Measurements from ENCODE around the gene DNAJC30. TPM values are rescaled to one million over a fixed set of nuclear protein-coding genes. Genes with fewer than 3 reads are reported as not detected.

Gene DNAJC30
- total RNA-seq, 2 experiments from 2014 or later = 14.0 to 14.4 TPM

GRCh38 chr7:73703225-73703624, 20.0 kb upstream of the DNAJC30 start:
- H3K4me1 ChIP-seq (ENCODE audit: insufficient read depth, low read length) = peaks cover 15% of the 10 kb centered on the region
- H3K9me3 ChIP-seq (ENCODE audit: control insufficient read depth in 1 of 2, insufficient read depth in 1 of 2, low read length in 2 of 2) = no peaks in the 10 kb centered on the region
- no peaks in the 10 kb centered on the region for H3K27me3 Mint-ChIP-seq
- no peak overlapping the region for H3K27ac Mint-ChIP-seq
- ChIA-PET CTCF (interaction anchor here (1.4 kb wide), 1 partner anchor 35 kb away, joined by 4 read pairs; the partner anchor contains the start of gene VPS37D), POLR2A (no interaction called here)
- H3K36me3 ChIP-seq (ENCODE audit: insufficient read depth, low read length) = peaks cover 23% of the 10 kb centered on the region
- no peak overlapping the region for H3K4me3 ChIP-seq (ENCODE audit: low read length)
- no peak for ATAC-seq (ENCODE audit: poor library complexity)
- no peaks in the 10 kb centered on the region for H3K9me3 Mint-ChIP-seq
- peaks cover 22% of the 10 kb centered on the region for H3K36me3 Mint-ChIP-seq (ENCODE audit: low read depth)
- intact Hi-C loops (cut with DNase I, micrococcal nuclease) = no loop called here
- no peak for TF ChIP-seq CTCF (IDR thresholded peaks at IDR 0.05)
- DNase-seq = no peak
- H3K27me3 ChIP-seq (ENCODE audit: control insufficient read depth in 1 of 2, insufficient read depth in 2 of 2, low read length in 2 of 2) = no peaks in the 10 kb centered on the region
- peak overlapping the region; percentile 62 for H3K4me3 Mint-ChIP-seq
- H3K4me1 Mint-ChIP-seq (ENCODE audit: low read depth) = peaks cover 7% of the 10 kb centered on the region
- H3K27ac ChIP-seq (ENCODE audit: low read depth in 1 of 2, low read length in 2 of 2) = no peak overlapping the region

- POLR2A ChIA-PET = interaction anchor here (1.0 kb wide), 1 partner anchor 36 kb away, joined by 4 read pairs; the partner anchor contains the start of gene ABHD11
- ATAC-seq (ENCODE audit: poor library complexity) = no peak
- Mint-ChIP-seq H3K27me3 (no peaks in the 10 kb centered on the region), H3K4me3 (no peak overlapping the region), H3K27ac (no peak overlapping the region), H3K4me1 (ENCODE audit: low read depth) (peaks cover 7% of the 10 kb centered on the region), H3K36me3 (ENCODE audit: low read depth) (peaks cover 28% of the 10 kb centered on the region), H3K9me3 (no peaks in the 10 kb centered on the region)
- no peak overlapping the region for H3K27ac ChIP-seq (ENCODE audit: low read depth in 1 of 2, low read length in 2 of 2)
- DNase-seq = no peak
- intact Hi-C loops (cut with DNase I, micrococcal nuclease) = no loop called here
- H3K9me3 ChIP-seq (ENCODE audit: control insufficient read depth in 1 of 2, insufficient read depth in 1 of 2, low read length in 2 of 2) = no peaks in the 10 kb centered on the region
- H3K36me3 ChIP-seq (ENCODE audit: insufficient read depth, low read length) = peaks cover 27% of the 10 kb centered on the region
- TF ChIP-seq CTCF (IDR thresholded peaks at IDR 0.05) = no peak
- CTCF ChIA-PET = interaction anchor here (1.0 kb wide), 1 partner anchor 32 kb away, joined by 5 read pairs; no protein-coding TSS in a partner anchor
- no peaks in the 10 kb centered on the region for H3K27me3 ChIP-seq (ENCODE audit: control insufficient read depth in 1 of 2, insufficient read depth in 2 of 2, low read length in 2 of 2)
- H3K4me1 ChIP-seq (ENCODE audit: insufficient read depth, low read length) = peaks cover 15% of the 10 kb centered on the region
- H3K4me3 ChIP-seq (ENCODE audit: low read length) = no peak overlapping the region
Measured at GRCh38 chr7:73702665-73703064, 19.4 kb upstream of the DNAJC30 start.

GRCh38 chr7:73702226-73702625, 19.0 kb upstream of the DNAJC30 start:
- ChIA-PET POLR2A (interaction anchor here (1.0 kb wide), 1 partner anchor 36 kb away, joined by 4 read pairs; the partner anchor contains the start of gene ABHD11), CTCF (interaction anchor here (1.0 kb wide), 1 partner anchor 32 kb away, joined by 5 read pairs; no protein-coding TSS in a partner anchor)
- TF ChIP-seq CTCF (IDR thresholded peaks at IDR 0.05) = no peak
- Mint-ChIP-seq H3K4me3 (no peak overlapping the region), H3K36me3 (ENCODE audit: low read depth) (peaks cover 32% of the 10 kb centered on the region), H3K9me3 (no peaks in the 10 kb centered on the region), H3K27ac (no peak overlapping the region), H3K27me3 (no peaks in the 10 kb centered on the region), H3K4me1 (ENCODE audit: low read depth) (peaks cover 7% of the 10 kb centered on the region)
- no peaks in the 10 kb centered on the region for H3K27me3 ChIP-seq (ENCODE audit: control insufficient read depth in 1 of 2, insufficient read depth in 2 of 2, low read length in 2 of 2)
- DNase-seq (no peak), ATAC-seq (ENCODE audit: poor library complexity) (no peak)
- peaks cover 31% of the 10 kb centered on the region for H3K36me3 ChIP-seq (ENCODE audit: insufficient read depth, low read length)
- intact Hi-C loops (cut with DNase I, micrococcal nuclease) = no loop called here
- no peak overlapping the region for H3K4me3 ChIP-seq (ENCODE audit: low read length)
- no peak overlapping the region for H3K27ac ChIP-seq (ENCODE audit: low read depth in 1 of 2, low read length in 2 of 2)
- no peaks in the 10 kb centered on the region for H3K9me3 ChIP-seq (ENCODE audit: control insufficient read depth in 1 of 2, insufficient read depth in 1 of 2, low read length in 2 of 2)
- peaks cover 12% of the 10 kb centered on the region for H3K4me1 ChIP-seq (ENCODE audit: insufficient read depth, low read length)

Data from CD4-positive, alpha-beta T cell (primary cell).